ENCODE data around the gene DENND2D.

DENND2D gene

GRCh38 chr1:111202707-111203623, 2.5 kb upstream of the DENND2D start:
- peak; percentile 43 for DNase-seq (ENCODE audit: low spot score)

- DNase-seq (ENCODE audit: low spot score) = no peak
Observed at GRCh38 chr1:111202366-111202706, 1.9 kb upstream of the DENND2D start.

DNA sequence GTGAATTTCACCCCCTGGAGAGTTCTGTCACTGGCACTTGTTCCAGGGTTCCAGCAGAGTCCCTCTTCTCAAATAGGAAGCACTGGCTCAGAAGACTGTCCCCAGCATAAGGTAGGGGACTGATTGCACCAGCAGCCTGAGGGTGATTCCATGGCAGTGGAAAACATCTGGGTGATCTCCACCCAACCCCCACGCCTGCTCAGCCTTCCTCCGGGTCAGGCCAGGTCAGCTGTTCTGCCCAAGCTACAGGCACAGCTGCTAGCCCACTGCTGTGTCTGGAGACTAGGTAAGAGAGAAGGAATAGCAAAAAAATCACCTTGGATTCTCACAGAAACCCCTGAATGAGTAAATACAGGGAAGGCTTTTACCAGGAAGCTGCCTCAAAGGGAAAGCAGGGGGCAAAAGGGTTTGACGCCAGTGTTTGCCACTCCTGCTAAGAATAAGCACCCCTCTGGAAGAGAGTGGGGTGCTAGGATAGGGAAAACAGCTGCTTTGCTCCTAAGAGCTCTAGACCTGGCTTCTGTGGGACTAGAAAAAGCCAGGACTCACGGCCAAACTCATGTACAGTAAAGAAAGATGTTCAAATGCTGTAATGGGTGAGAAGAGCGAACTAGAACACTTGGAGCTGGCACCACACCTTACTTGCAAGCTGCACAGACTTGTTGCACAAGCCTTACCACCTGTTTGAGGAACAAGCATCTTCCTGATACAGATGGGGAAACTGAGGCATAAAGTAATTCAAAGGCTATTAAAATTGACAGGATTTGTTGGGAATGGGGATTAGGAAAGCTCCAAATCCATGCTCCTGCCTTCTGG, 1.0 kb upstream of the DENND2D start:
- no peak for DNase-seq (ENCODE audit: low spot score)

DNA sequence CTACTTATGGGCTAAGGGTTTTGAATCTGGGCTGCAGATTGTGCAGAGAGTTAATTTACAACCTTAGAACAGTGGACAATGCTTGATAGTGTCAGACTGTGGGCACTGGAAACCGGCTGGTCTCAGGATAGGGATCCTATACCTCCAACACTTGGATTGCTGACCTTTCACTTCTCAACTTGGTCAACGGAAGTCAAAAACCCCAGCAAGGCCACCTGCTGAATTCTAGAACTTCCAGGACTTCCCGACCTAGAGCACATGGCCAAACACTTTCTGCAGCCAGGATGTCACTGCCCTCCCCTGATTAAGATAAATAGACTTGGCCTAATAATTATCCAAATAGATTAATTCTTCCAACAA, 336 bp upstream of the DENND2D start:
- no peak for DNase-seq (ENCODE audit: low spot score)

- no peak for DNase-seq (ENCODE audit: low spot score)
Observed at GRCh38 chr1:111199329-111199728, 1.1 kb downstream of the DENND2D start.

DNA sequence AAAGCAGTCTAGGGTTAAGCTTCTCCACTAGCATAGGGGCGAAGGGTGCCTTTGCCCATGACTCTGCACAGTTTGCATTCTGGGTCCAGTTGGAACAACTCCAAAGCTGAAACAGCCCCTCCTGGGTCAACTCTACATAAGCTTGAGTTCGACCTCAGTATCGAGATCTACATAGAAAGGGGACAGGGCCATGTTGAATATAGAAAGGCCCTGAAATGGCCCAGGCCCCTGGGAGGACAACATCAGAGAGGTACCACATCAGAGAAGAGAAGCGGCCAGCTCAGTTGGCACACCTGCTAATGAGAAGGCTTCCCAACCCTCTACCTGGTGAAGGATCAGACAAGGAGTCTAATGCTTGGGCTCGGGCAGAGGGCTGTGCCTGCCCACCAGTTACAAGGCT, 1.6 kb downstream of the DENND2D start:
- DNase-seq (ENCODE audit: low spot score) = no peak

DNA sequence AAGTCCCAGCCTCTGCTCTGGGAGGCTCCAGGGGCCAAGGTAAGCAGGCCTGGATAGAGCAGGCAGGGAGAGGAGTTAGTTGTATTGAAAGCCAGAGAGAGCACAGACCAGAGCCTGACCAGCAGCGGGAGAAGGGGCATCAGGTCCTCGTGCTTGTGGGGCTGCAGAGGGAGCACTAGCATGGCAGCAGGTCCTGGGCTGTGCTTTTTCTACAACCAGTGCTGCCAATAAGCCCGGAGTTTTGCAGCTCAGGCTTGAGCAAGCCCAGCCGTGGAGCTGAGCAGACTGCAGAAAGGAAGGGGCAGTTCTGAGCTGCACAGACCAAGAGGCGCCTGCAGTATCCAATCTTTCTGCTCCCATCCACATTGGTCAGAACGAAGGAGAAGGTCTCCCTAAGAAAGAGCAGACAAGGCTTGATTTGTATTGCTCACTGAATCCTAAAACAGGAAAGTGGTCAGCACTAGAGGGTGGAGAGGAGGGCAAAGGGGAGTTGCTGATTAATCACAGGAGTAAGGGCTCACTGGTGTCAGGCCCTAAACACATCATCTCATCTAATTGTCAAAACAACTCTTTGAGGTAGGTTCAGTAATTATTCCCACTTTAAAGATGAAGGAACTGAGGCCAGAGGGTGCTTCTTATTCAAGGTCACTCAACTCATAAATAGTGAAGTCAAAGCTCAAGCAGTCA, 2.7 kb downstream of the DENND2D start:
- peak; percentile 11 for DNase-seq (ENCODE audit: low spot score)

DNA sequence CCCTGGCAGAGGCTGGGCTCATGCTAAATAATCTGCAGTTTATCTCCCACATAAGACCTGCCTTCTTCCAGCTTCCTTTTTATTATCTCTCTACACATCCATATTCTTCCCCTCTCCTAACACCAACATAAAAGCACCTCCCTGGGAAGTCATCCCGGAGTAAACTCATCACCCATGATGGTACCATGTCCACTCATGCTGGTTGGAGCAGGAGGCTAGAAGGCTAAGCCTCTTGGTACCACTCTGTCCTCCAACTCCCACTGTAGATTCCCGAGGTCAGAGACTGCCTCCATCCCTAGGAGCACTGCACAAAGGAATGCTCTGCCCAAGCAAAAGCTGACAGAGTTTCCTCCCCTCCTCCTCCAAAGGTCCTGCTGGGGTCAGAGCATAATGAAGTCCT, 4.2 kb downstream of the DENND2D start:
- DNase-seq (ENCODE audit: low spot score) = no peak

DNA sequence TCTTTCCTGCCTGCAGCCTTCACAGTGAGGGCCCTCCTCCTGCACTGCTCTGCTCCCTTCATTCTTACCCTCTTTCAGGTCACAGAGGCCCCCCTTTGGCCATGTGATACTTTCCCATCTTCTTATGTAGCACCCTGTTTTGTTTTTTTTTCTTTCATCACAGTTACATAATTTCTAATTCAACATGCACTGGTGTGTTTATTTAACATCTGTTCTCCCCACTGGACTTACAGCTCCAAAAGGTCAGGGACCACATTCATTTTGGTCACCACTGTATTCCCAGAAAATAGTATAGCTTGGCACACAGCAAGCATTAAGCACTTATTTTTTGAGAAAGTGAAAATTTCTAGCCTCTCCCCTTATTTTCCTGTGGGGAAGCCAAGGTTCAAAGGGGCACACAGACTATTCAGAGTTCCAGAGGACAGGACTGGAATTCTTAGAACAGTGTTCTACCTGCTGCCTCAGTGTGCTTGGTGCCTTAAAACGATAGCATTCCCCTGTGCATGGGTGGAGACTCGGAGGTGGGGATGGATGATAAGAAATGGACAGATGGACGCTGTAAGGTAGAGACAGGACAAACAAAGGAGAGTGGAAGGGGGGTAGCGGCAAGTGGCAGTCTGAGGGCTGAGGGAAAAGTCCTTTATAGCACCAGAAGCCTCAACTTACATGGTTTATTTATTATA, 5.3 kb downstream of the DENND2D start:
- DNase-seq (ENCODE audit: low spot score) = no peak

DNA sequence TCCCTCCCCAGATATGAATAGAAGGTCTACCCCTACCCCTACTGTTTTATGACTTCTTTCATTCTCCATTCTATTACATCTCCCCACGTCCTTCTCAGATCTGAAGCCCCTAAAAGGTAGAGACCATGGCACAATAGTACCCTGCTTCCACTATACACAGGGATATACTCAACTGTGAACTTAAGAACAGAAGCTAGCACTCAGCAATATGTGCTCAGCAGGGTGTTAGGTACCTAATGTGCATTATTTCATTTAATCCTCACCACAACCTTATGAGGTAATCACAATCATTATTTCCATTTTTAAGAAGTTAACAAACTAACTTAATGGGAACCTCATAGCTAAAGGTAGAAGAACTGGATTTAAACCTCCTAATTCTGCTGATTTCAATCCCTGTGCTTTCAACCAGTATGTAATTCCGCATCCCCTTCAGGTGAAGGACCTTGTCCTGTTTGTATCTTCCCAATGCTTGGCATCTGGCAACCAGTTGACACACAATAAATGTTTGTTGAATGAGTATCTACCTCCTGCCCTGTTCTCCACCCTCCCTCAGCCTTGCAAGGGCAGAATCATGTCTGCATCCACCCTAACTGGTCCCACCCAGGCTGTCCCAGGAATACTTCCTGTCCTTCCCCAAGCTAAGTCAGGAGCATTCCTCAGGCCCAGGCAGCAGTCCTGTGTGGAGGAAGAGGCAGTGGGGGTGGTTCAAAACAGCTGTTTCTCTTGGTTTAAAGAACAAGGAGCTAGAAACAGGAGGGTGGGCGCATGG, 6.5 kb downstream of the DENND2D start:
- no peak for DNase-seq (ENCODE audit: low spot score)

GRCh38 chr1:111192658-111193519, 7.6 kb downstream of the DENND2D start:
- DNase-seq (ENCODE audit: low spot score) = no peak

DNA sequence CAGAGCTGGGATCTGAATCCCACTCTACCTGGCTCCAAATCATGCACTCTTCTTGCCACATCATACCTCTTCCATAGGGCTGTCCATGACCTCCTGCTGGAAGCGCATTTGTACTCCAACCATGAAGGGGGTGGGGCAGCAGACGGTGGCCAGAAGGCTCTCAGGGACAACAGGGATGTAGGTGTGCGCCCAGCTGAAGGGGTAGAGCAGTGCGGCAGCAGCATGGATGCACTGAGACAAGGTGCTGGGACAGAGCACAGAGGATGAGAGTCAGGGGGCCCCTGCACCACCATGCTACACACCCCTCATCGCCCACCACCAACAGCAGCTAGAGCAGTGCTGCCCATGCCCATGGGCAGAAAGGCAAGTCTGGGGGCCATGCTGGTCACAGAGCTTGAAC, 8.4 kb downstream of the DENND2D start:
- no peak for DNase-seq (ENCODE audit: low spot score)

DNA sequence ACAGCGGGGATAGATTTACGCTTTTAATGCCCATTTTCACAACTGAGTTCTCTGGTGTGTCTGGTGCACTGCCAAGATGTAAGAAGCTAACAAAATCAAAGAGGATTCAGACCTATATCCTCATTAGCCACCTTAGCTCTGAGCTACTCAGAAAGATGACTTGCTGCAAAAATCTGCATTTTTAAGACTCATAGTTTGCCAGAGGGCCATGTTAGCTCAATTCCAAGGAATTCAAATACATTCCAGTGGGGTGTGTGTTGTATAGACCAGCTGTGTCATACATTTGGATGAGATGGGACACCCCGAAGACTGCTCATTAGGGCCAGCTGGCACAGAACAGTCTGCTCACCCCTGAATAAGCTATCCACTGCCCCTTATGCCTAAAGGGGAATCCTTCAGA, 8.9 kb downstream of the DENND2D start:
- DNase-seq (ENCODE audit: low spot score) = no peak

GRCh38 chr1:111190931-111191451, 9.5 kb downstream of the DENND2D start:
- no peak for DNase-seq (ENCODE audit: low spot score)

DNA sequence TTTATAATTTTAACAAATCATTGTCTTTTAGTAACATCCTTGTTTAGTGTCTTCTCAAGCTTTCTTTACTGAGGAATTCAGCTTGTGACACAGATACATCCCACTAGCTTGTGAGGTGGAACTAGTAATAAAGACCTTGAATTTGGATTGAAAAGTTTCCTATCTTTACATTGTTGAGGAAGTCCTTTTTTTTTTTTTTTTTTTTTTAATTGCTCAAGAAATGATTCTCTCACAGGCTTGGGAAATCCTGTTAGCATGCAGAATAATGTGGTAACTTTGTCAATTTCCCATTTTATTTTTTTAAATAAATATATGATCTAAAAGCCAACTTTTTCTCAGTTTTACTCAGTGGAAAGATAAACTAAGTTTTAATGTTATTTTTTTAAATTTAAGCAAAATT, 15.8 kb downstream of the DENND2D start:
- DNase-seq (ENCODE audit: low spot score) = no peak

- no peak for DNase-seq (ENCODE audit: low spot score)
Observed at GRCh38 chr1:111183308-111184069, 17.0 kb downstream of the DENND2D start.

GRCh38 chr1:111182052-111182451, 18.4 kb downstream of the DENND2D start:
- no peak for DNase-seq (ENCODE audit: low spot score)

GRCh38 chr1:111179968-111180533, 20.4 kb downstream of the DENND2D start:
- no peak for DNase-seq (ENCODE audit: low spot score)

GRCh38 chr1:111176678-111177077, 23.8 kb downstream of the DENND2D start:
- no peak for DNase-seq (ENCODE audit: low spot score)

Data from SW480 (cell line).